Right lobe of liver (tissue), 4 donors: ENCODE data around the gene MYO1F.
A peak's percentile ranks its signal among the peaks of the same experiment; 100 is the strongest.

Experiments used
- CTCF ChIP-seq, 4 donors: fragments of 200-600 bp in 3 of 4; fragments of 450-650 bp in 1 of 4; IDR thresholded peaks; one replicate each; pipeline versions ENCODE4 v1.5.1 to v1.8.0; 2016 to 2022; ENCODE audit warnings: antibody characterized with exemption in 4 of 4, mild to moderate bottlenecking in 2 of 4
- POLR2A ChIP-seq: fragments of 450-650 bp; IDR thresholded peaks from one replicate; pipeline ENCODE4 v1.6.1; 2017; ENCODE audit warnings: antibody characterized with exemption, mild to moderate bottlenecking
- donor health status: DM: no; HTN: no; CAD: no.
- donor health status: DM: no; HTN: no; CAD: no.
- donor health status: DM: no; HTN: yes; CAD: no.

GRCh38 chr19:8609279-8610040 lies 32.2 kb upstream of the MYO1F start:
- TF ChIP-seq CTCF (IDR thresholded peaks at IDR 0.05) (peak in 1 of 4 donors; percentile 8), POLR2A (peak; percentile 46)
